HCT116 (cell line): ENCODE measurements around the gene MCEE. TPM values are rescaled to one million over a fixed set of nuclear protein-coding genes. Genes with fewer than 3 reads are reported as not detected.

Experiments
- ATAC-seq: fragments of 200-7000 bp; cut with Tn5 transposase; 2 replicates; pipeline ENCODE4 v1.9.1; 2020; ENCODE audit warnings: mild to moderate bottlenecking, moderate library complexity
- BruUV-seq: library from RNA; stranded (reverse); fragments of 400-500 nt; replicated peaks from 2 replicates; lab custom pipeline; 2021; lab: Mats Ljungman, UMichigan
- CTCF ChIA-PET: fragments of 300-600 bp; sonication (Branson Sonifier 250); formaldehyde crosslinking; loops from one replicate; lab custom pipeline; 2021; ENCODE audit warnings: antibody characterized with exemption; lab: Charles Lee
- POLR2A ChIA-PET: fragments of 300-600, 350-600 bp; sonication (Branson Sonifier 250); formaldehyde crosslinking; loops from one replicate; lab custom pipeline; 2021; ENCODE audit warnings: antibody characterized with exemption; lab: Charles Lee
- RAD21 ChIA-PET, 2 experiments: fragments of 300-600 bp; sonication (Branson Sonifier 250); formaldehyde crosslinking; loops; one replicate each; lab custom pipeline; 2023; ENCODE audit warnings: low total read pairs in 2 of 2; ENCODE audit not compliant: uncharacterized antibody in 2 of 2, unreplicated experiment in 2 of 2, low non-redundant PET in 1 of 2; lab: Charles Lee
- DNase-seq: peaks from one replicate; pipeline ENCODE4 v3.0.0-alpha.2; 2010; ENCODE audit warnings: low read depth, low spot score
- H2AFZ ChIP-seq: fragments of 200-600 bp; shearing (Covaris generic), sonication (generic); 2 replicates; pipeline ENCODE4 v1.6.1; 2017; ENCODE audit warnings: low read depth, mixed run types, mixed read lengths, antibody characterized with exemption, low read length; ENCODE audit not compliant: poor library complexity, severe bottlenecking
- H3K27ac ChIP-seq: 2 replicates; pipeline ENCODE4 v1.5.1; 2012; ENCODE audit warnings: low read depth, low read length
- H3K27me3 ChIP-seq: fragments of 200-600 bp; sonication (generic); 2 replicates; pipeline ENCODE4 v1.6.1; 2016; ENCODE audit warnings: mixed run types, low read length, mixed read lengths; ENCODE audit not compliant: insufficient read depth
- H3K36me3 ChIP-seq, 2 experiments: fragments of 200-500 bp in 1 of 2; fragments of 200-600 bp in 1 of 2; sonication (Bioruptor generic) in 1 of 2; sonication (generic) in 1 of 2; 2 replicates each; pipeline versions ENCODE4 v1.5.1 to v1.6.1; 2014 to 2016; ENCODE audit warnings: low read length in 2 of 2, inconsistent platforms in 1 of 2, mixed read lengths in 1 of 2, mixed run types in 1 of 2; ENCODE audit not compliant: insufficient read depth in 2 of 2, control insufficient read depth in 1 of 2
- H3K4me1 ChIP-seq, 2 experiments: fragments of 200-600 bp in 1 of 2; sonication (generic) in 1 of 2; 2 replicates each; pipeline versions ENCODE4 v1.5.1 to v1.6.1; 2012 to 2017; ENCODE audit warnings: low read length in 2 of 2, inconsistent platforms in 1 of 2, mild to moderate bottlenecking in 1 of 2, mixed read lengths in 1 of 2, mixed run types in 1 of 2, moderate library complexity in 1 of 2; ENCODE audit not compliant: insufficient read depth in 2 of 2, control insufficient read depth in 1 of 2
- H3K4me2 ChIP-seq: fragments of 200-600 bp; sonication (generic); 2 replicates; pipeline ENCODE4 v1.6.1; 2017; ENCODE audit warnings: mixed run types, low read length, mixed read lengths
- H3K4me3 ChIP-seq, 2 experiments: fragments of 200-600 bp in 1 of 2; sonication (generic) in 1 of 2; replicated peaks in 1 of 2; 2 replicates each; pipeline ENCODE4 v1.5.1; 2011 to 2016; ENCODE audit warnings: low read length in 2 of 2, control low read depth in 1 of 2, low read depth in 1 of 2, mild to moderate bottlenecking in 1 of 2, mixed read lengths in 1 of 2, mixed run types in 1 of 2
- H3K79me2 ChIP-seq: fragments of 200-600 bp; sonication (generic); 2 replicates; pipeline ENCODE4 v1.6.1; 2017; ENCODE audit warnings: mild to moderate bottlenecking, mixed run types, low read length, moderate library complexity, mixed read lengths; ENCODE audit not compliant: insufficient read depth
- H3K9ac ChIP-seq: fragments of 200-600 bp; sonication (generic); 2 replicates; pipeline ENCODE4 v1.6.1; 2016; ENCODE audit warnings: low read length, mixed read lengths
- H3K9me2 ChIP-seq: fragments of 200-600 bp; sonication (generic), shearing (Covaris generic); 2 replicates; pipeline ENCODE4 v1.6.1; 2017; ENCODE audit warnings: mixed run types, mild to moderate bottlenecking, moderate library complexity; ENCODE audit not compliant: insufficient read depth
- H3K9me3 ChIP-seq, 2 experiments: fragments of 200-500 bp in 1 of 2; fragments of 200-600 bp in 1 of 2; sonication (Bioruptor generic) in 1 of 2; sonication (generic) in 1 of 2; 2 replicates each; pipeline ENCODE4 v1.6.1; 2014 to 2017; ENCODE audit warnings: low read length in 2 of 2, mixed read lengths in 2 of 2, inconsistent platforms in 1 of 2, low read depth in 1 of 2, mild to moderate bottlenecking in 1 of 2, mixed run types in 1 of 2, moderate library complexity in 1 of 2; ENCODE audit not compliant: control insufficient read depth in 1 of 2, insufficient read depth in 1 of 2
- H4K20me1 ChIP-seq: fragments of 200-600 bp; sonication (generic), shearing (Covaris generic); 2 replicates; pipeline ENCODE4 v1.6.1; 2017; ENCODE audit warnings: mixed run types, mild to moderate bottlenecking, moderate library complexity; ENCODE audit not compliant: insufficient read depth
- ATF3 ChIP-seq: IDR thresholded peaks from 2 replicates; pipeline ENCODE4 v1.6.1; 2012
- CBX3 ChIP-seq: IDR thresholded peaks from 2 replicates; pipeline ENCODE4 v1.6.1; 2012; ENCODE audit warnings: low read depth
- CEBPB ChIP-seq: IDR thresholded peaks from 2 replicates; pipeline ENCODE4 v1.6.1; 2012; ENCODE audit warnings: low read depth
- CTCF ChIP-seq, 3 experiments: fragments of 200-600 bp in 1 of 3; sonication (generic) in 1 of 3; IDR thresholded peaks in 2 of 3; conservative IDR thresholded peaks in 1 of 3; 2 replicates each; pipeline ENCODE4 v1.5.1; 2012 to 2017; ENCODE audit warnings: low read depth in 2 of 3, low read length in 2 of 3, antibody characterized with exemption in 1 of 3, borderline replicate concordance in 1 of 3, control low read depth in 1 of 3, mild to moderate bottlenecking in 1 of 3, mixed read lengths in 1 of 3, mixed run types in 1 of 3, moderate library complexity in 1 of 3; ENCODE audit not compliant: insufficient read depth in 1 of 3
- EGR1 ChIP-seq: IDR thresholded peaks from 2 replicates; pipeline ENCODE4 v1.6.1; 2012; ENCODE audit warnings: low read depth
- ELF1 ChIP-seq: IDR thresholded peaks from 2 replicates; pipeline ENCODE4 v1.6.1; 2012; ENCODE audit warnings: low read depth, borderline replicate concordance
- EZH2 ChIP-seq: fragments of 200-600 bp; sonication (generic); IDR thresholded peaks from 2 replicates; pipeline ENCODE4 v1.6.1; 2017; ENCODE audit warnings: antibody characterized with exemption, mixed run types
- FOSL1 ChIP-seq: IDR thresholded peaks from 2 replicates; pipeline ENCODE4 v1.6.1; 2012; ENCODE audit warnings: low read depth
- JUND ChIP-seq: IDR thresholded peaks from 2 replicates; pipeline ENCODE4 v1.6.1; 2012
- MAX ChIP-seq: IDR thresholded peaks from 2 replicates; pipeline ENCODE4 v1.6.1; 2012
- POLR2AphosphoS5 ChIP-seq: IDR thresholded peaks from 2 replicates; pipeline ENCODE4 v1.6.1; 2011; ENCODE audit warnings: mild to moderate bottlenecking, low read depth, low read length, moderate library complexity
- REST ChIP-seq: IDR thresholded peaks from 2 replicates; pipeline ENCODE4 v1.6.1; 2012; ENCODE audit warnings: low read depth
- SIN3A ChIP-seq: IDR thresholded peaks from 2 replicates; pipeline ENCODE4 v1.6.1; 2012; ENCODE audit warnings: low read depth
- SRF ChIP-seq: IDR thresholded peaks from 2 replicates; pipeline ENCODE4 v1.6.1; 2012; ENCODE audit warnings: low read depth
- ZNF274 ChIP-seq: fragments of 200-500 bp; sonication (Bioruptor generic); IDR thresholded peaks from 2 replicates; pipeline ENCODE4 v1.6.1; 2014; ENCODE audit warnings: mild to moderate bottlenecking, low read depth, low read length, inconsistent platforms
- intact Hi-C: fragments of 100-400 bp; cut with micrococcal nuclease; formaldehyde crosslinking; loops from 2 replicates; pipeline ENCODE4 v1.10.0; 2022
- total RNA-seq: library from RNA; stranded (reverse); gene quantifications from one replicate; pipeline ENCODE4 v1.2.1, GENCODE V29; 2021; ENCODE audit not compliant: unreplicated experiment

Gene MCEE
- total RNA-seq, 1 experiment from 2014 or later: 9.0 TPM

- Histone ChIP-seq H3K79me2 (no peaks in the 10 kb centered on the region), H3K9me3 (no peaks in the 10 kb centered on the region), H3K9ac (no peak overlapping the region), H3K36me3 (peaks cover 33 to 34% of the 10 kb centered on the region in 2 experiments), H3K27ac (no peak overlapping the region), H2AFZ (no peak overlapping the region), H3K9me2 (no peaks in the 10 kb centered on the region), H3K4me2 (no peak overlapping the region), H3K4me3 (no peak overlapping the region), H4K20me1 (no peaks in the 10 kb centered on the region), H3K27me3 (no peaks in the 10 kb centered on the region), H3K4me1 (no peaks in the 10 kb centered on the region)
- intact Hi-C loops: no loop called here
- DNase-seq: no peak
- CTCF ChIA-PET: no interaction called here
- POLR2A ChIA-PET: no interaction called here
- BruUV-seq: no TSS peak
- peak; percentile 41; the same call in 1 of the 2 replicates for ATAC-seq
- RAD21 ChIA-PET: no interaction called here
- TF ChIP-seq EGR1 (no peak), FOSL1 (no peak), REST (no peak), EZH2 (no peak), CEBPB (no peak), SIN3A (no peak), ZNF274 (no peak), SRF (no peak), ELF1 (no peak), ATF3 (no peak), POLR2AphosphoS5 (no peak), MAX (no peak), CTCF (IDR thresholded peaks at IDR 0.05 in 2 of 3, conservative IDR thresholded peaks at IDR 0.05 in 1 of 3; ENCODE audit: borderline replicate concordance in 1 of 3, insufficient read depth in 1 of 3, low read depth in 2 of 3, low read length in 2 of 3) (no peak; a peak in 1 of 6 replicates), JUND (no peak), CBX3 (no peak)
Measured at GRCh38 chr2:71150082-71150816, 20.2 kb upstream of the MCEE start.
